GM15510 (cell line): ENCODE measurements around the gene ETDB.
"Not testable (repeated sequence)": the region's sequence is repeated elsewhere in the genome, so short reads cannot be mapped to it uniquely, and the experiment has no call there.

Source experiments
- POLR2A ChIP-seq: IDR thresholded peaks from 3 replicates; pipeline ENCODE4 v1.6.1; 2011; ENCODE audit warnings: borderline replicate concordance; ENCODE audit not compliant: insufficient read length; ENCODE audit errors: extremely low read depth

ETDB gene

DNA sequence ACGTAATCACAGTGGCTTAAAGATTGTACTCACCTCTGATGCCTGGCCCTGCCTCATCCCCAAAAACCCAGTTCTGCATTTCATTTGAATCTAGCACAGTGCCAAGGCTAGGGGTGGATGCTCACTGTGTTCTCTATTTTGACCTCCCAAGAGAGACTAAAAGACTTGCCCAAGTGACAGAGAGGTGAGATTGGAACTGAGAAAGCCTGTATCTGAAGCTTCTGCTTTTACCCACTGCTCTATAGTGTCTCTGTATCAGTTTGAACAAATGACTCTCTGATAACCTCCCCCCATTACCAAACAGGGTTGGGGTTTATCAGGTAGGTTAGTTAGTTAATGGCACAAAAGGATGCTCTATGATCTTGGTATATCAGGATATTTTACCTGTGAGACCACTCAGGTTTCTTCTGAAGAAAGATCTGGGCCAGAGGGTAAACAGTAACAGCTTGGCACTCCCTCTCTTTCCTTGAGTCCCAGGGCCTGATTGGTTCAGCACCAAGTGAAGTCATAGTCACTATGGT is at the start of gene ETDB:
ETDB (minus strand) TSS at position 471 of the 521 bp plus-strand sequence. CDS start 1,265 bp downstream, outside the sequence.
- not testable (repeated sequence) for TF ChIP-seq POLR2A

DNA sequence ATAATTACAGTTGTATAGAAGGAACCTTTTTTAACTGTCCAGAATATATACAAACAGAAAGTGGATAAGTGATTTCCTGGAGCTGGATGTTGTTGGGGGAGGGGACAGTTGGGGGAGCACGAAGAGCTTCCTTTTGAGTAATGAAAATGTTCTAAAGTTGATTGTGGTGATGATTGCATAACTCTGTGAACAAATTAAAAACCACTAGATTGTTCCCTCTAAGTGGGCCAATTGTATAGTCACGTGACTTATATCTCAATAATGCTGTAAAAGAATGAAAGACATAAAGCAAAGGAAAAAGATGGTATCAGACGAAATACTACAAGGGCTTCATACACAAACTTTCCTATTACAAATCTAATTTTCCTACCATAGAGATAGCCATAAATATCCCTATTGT is 48.2 kb upstream of the ETDB start:
- no peak for TF ChIP-seq POLR2A

DNA sequence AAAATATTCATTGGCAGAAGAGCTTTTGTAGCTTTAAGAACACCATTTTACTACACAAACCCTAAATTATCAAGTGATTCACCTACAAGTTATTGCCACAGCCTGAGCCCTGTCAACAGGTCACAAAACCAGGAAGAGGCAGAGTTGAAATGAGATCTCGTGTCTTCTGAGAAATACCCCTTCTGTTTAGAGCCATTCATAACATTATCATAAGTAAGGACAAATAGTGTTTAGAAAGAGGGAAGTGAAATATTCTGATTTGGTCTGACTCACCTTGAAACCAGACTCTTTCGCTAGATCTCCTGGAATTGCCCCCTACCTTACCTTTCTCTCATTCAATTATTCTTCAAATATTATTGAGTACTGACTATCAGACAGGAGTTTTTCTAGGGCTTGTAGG is 5.9 kb downstream of the ETDB start:
- TF ChIP-seq POLR2A, result no peak

DNA sequence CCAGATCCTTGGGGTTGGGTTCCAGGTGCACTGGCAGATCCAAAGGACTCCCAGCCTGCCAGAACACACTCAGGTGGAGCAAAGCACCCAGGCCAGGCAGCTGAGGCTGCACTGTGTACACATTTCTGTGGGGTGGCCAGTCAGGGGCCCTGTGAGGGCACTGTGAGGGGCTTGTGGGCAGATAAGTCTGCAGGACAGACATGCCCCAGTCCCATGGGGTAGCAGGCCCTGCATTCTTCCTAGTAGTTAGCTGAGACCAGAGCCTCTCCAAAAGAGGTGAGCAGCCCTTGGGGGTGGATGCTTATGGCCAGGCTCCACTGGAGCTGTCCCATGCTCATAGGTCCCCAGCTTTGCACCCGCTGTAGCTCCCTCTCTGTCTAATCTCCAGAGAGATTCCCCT is 7.6 kb downstream of the ETDB start:
- no peak for TF ChIP-seq POLR2A

DNA sequence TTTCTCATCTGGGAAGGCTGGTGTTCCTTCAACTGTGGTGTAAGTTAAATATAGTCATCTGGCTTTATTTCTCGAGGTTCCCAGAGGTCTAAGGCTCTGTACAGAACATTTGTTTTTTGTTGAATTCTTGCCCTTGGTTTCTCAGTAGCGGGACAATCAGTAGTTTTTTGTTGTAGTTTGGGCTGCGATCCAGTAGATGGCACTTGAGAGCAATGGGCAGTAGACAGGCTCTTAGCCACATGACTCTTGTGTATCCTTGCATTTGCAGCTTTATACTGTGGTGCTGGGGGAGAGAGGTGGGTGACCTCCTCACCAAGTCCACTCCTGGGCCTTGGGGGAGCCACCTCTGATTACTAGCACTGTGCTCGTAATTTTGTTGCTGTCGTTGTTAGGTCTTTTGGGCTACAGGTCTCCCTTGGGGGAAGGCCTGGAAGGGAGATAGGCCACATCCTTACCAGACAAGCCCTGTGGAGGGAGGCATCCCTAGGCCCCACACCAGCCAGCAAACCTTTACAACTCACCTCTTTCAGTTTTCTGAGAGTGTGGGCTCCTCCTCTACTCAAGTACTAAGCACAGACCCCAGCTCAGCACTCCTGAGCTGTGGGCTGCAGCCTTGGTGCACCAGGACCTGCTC is 8.1 kb downstream of the ETDB start:
- no peak for TF ChIP-seq POLR2A

DNA sequence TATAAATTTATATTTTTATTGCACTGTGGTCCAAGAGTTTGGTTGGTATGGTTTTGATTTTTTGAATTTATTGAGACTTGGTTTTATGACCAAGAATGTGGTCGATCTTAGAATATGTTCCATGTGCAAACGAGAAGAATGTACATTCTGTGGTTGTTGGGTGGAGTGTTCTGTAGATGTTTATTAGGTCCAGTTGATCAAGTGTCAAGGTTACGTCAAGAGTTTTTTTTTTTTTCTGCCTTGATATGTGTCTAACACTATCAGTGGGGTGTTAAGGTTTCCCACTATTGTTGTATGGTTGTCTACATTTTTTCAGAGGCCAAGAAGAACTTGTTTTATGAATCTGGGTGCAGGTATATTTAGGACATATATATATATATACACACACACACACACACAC is 10.8 kb downstream of the ETDB start:
- no peak for TF ChIP-seq POLR2A

DNA sequence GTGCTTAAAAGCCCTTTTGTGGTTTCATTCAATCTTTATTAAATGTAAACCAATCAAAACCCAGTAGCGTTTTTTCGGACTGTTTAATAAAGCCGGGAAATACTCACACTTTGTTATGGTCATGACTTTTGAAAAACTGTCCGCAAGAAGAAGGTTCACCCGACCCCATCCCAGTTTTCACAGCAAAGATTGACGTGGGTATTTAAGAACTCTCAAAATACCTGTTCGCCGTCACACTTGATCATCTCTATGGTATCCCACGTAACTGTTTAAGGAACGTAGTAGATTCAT is 20.9 kb downstream of the ETDB start:
- no peak for TF ChIP-seq POLR2A

DNA sequence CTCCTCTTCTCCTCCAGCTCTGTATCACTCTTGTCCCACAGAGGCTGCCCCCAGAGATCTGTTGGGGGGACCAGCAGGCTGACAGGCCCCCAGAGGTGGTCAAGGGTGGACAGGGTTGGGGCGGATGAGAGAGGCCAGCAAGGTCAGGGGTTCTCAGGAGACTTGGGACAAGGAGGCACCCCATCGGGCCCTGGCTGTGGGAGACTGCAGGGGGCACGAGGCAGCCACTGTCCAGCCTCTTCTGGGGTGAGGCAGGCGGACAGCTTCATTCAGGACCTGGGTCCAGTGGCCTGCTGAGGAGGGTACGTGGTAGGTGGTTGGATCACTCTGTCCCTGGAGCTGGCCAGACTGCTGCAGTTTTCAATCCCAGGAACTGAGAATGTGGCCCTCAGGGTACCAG is 24.6 kb downstream of the ETDB start:
- no peak for TF ChIP-seq POLR2A

DNA sequence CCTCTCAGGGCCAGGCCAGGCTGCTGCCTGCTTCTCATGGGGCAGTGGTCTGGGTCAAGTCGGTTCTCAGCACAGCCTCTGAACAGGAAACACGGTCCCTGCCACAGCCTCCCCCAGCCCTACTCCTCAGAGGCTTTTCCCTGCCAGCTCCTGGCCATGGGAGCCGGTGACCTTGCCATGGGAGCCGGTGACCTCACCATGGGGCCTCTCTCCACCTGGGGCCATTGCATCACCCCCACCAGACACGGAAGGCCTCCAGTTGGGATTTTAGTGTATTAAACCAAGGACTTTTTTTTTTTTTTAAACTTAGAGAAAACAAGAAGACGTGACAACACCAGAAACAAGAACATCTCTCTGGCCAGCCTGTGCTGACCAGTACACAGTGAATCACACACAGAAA is 25.6 kb downstream of the ETDB start:
- no peak for TF ChIP-seq POLR2A

DNA sequence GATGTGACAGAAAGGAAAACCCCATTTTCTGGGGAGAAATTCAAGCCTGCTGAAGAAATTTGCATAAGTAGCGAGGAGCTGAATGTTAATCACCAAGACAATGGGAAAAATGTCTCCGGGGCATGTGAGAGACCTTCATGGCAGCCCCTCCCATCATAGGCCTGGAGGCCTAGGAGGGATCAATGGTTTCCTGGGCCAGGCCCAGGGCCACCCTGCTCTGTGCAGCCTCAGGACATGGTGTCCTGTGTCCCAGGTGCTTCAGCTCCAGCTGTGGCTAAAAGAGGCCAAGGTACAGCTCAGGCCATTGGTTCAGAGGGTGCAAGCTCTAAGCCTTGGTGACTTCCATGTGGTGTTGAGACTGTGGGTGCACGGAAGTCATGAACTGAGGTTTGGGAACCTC is 31.2 kb downstream of the ETDB start:
- TF ChIP-seq POLR2A, result no peak

DNA sequence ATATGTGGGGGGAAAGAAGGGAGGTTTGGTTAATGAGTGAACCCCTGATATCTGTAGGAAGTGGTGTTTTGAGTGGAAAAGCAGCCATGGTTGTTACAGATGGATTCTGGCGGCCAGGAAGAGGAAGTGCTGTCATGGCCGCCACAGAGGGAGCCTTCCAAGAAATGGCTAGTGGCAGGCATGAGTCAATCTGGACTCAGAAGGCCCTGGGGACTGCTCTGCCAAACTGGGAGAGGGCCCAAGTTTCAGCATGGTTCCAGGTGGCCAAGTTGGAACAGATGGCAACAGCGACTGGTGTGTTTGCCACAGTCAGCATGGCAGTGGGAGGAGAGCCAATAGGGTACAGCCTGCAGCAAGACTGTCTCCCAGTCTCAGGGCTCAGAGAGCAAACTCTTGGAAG is 32.5 kb downstream of the ETDB start:
- TF ChIP-seq POLR2A, result no peak

DNA sequence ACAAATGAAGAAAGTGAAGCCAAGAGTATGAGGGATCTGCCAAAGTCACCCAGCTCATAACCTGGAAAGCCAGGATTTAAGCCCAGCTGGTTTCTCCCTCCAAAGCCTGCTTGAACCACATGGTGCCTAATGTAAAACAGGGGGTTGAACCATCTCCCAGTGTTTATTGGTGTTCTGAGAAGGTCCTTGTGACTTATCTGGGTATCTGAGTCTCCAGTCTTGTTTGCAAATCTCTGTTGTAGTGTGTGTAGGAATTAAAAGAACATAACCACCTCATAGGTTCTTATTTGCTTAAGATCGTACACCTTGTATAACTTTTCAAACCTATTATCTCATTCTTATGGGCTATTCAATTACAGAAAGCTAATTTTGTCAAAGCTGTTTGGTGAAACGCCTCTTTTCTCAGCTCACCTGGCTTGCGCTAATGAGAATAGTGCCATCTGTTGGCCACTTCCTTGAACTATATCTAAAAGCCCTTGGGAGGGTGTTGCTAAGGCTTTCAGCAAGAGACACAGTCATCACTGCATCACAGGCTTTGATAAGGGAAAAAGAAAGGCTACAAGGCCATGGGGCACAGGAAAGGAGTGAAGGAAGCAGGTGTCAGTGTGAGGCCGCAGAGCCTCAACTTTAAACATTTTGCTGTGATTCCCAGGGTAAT is 34.0 kb downstream of the ETDB start:
- TF ChIP-seq POLR2A, result no peak

DNA sequence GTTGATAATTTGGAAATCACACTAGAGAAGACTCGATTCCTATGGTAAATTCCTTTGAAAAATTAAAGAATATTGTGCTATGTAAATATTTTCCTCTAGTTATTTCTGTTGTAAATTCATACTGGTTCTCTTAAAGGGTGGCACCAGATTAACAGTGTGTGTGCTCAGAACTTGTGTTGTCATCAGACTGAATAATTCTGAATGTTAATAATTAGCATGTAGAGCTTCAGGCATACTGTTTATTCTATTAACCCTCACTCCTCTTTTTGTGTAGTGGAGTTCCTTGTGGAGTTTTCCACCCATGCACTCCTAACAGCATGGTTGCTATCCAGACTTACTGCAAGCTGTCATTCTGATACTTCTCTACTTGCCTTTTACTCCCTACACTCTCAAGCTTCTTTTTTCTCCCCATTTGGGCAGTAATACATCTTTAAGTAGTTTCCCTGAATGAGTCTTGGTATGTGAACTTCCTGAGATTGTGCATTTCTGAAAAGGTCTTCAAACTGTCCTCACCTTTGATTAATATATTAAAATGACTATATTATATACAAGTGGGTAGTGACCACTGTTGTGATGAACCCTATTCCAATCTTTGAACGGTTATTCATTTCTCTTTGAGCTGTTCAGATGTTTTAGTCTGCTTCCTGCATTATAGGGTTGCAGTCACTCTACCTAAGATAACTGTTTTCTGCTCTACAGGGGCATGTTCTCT is 38.5 kb downstream of the ETDB start:
- TF ChIP-seq POLR2A, result no peak
